ENCODE results near the gene TNRC6A. TPM values are rescaled to one million over a fixed set of nuclear protein-coding genes. Genes with fewer than 3 reads are reported as not detected.
"Not testable (repeated sequence)": the region's sequence is repeated elsewhere in the genome, so short reads cannot be mapped to it uniquely, and the experiment has no call there.

TNRC6A gene
- total and polyA plus RNA-seq, 9 of the 15 experiments (the other 6 are each of a cell fraction or from before 2014, with no cell fraction given) = 3.4 to 32.1 (median 26.6) TPM

- ATAC-seq; DNase-seq (ENCODE audit: extremely low read depth in 1 of 4, low spot score in 3 of 4); H3K9ac ChIP-seq (ENCODE audit: insufficient read depth in 1 of 2, low read depth in 2 of 2, low read length in 2 of 2); H3K27me3 ChIP-seq (ENCODE audit: control insufficient read depth in 2 of 2, insufficient read depth in 2 of 2, low read length in 2 of 2); H3K9me1 ChIP-seq (ENCODE audit: control insufficient read depth, insufficient read depth, low read length); FAIRE-seq; CTCF ChIA-PET (ENCODE audit: low intra/inter-chr PET ratio); H3K27ac ChIP-seq (ENCODE audit: extremely low read depth, low read depth, low read length); H2AFZ ChIP-seq (ENCODE audit: low read depth, low read length); intact Hi-C loops (cut with micrococcal nuclease); BruUV-seq (replicated peaks); H3K4me3 ChIP-seq; in situ Hi-C loops (cut with MboI); H3K9me3 ChIP-seq (replicated peaks; ENCODE audit: control insufficient read depth, insufficient read depth, low read depth, low read length); H3K4me2 ChIP-seq (ENCODE audit: insufficient read depth, low read length): not testable (repeated sequence)
- WGBS (ENCODE audit: insufficient coverage, low coverage, missing lambda C conversion rate) = 94% methylated on average over 8 of the region's 8 CpGs
- POLR2A ChIA-PET = interaction anchor here (2.2 kb wide), 1 partner anchor 8 kb away, joined by 8 read pairs; no protein-coding TSS in a partner anchor
- peaks cover 14 to 39% of the 10 kb centered on the region in 2 experiments; a peak in 3 of 5 replicates for H3K4me1 ChIP-seq (replicated peaks in 1 of 2; ENCODE audit: control insufficient read depth in 2 of 2, insufficient read depth in 2 of 2, low read length in 2 of 2)
- peaks cover 45% of the 10 kb centered on the region for H3K36me3 ChIP-seq (ENCODE audit: control insufficient read depth, insufficient read depth, low read length)
- peaks cover 100% of the 10 kb centered on the region for H3K79me2 ChIP-seq (ENCODE audit: control insufficient read depth, insufficient read depth, low read length)
- H4K20me1 ChIP-seq (replicated peaks; ENCODE audit: control insufficient read depth, insufficient read depth, low read length) = peaks cover 44% of the 10 kb centered on the region
Measured at GRCh38 chr16:24742610-24743009, 13.2 kb downstream of the TNRC6A start.

GRCh38 chr16:24745391-24745790 lies 15.9 kb downstream of the TNRC6A start:
- H4K20me1 ChIP-seq (replicated peaks; ENCODE audit: control insufficient read depth, insufficient read depth, low read length) = peaks cover 40% of the 10 kb centered on the region
- CTCF ChIA-PET (ENCODE audit: low intra/inter-chr PET ratio) = no interaction called here

More at GRCh38 chr16:24745391-24745790, 15.9 kb downstream of the TNRC6A start:
- in situ Hi-C loops (cut with MboI) = no loop called here
- peaks cover 39% of the 10 kb centered on the region for H3K36me3 ChIP-seq (ENCODE audit: control insufficient read depth, insufficient read depth, low read length)
- H3K27ac ChIP-seq (ENCODE audit: extremely low read depth, low read depth, low read length) = no peak overlapping the region
- no peaks in the 10 kb centered on the region for H3K9me3 ChIP-seq (replicated peaks; ENCODE audit: control insufficient read depth, insufficient read depth, low read depth, low read length)
- H3K4me1 ChIP-seq (replicated peaks in 1 of 2; ENCODE audit: control insufficient read depth in 2 of 2, insufficient read depth in 2 of 2, low read length in 2 of 2) = peaks cover 7 to 45% of the 10 kb centered on the region in 2 experiments; a peak in 3 of 5 replicates
- no TSS peak for BruUV-seq (replicated peaks)
- DNase-seq (ENCODE audit: extremely low read depth in 1 of 4, low spot score in 3 of 4) = peak in 1 of 4 experiments; percentile 19
- no peak overlapping the region for H2AFZ ChIP-seq (ENCODE audit: low read depth, low read length)
- peaks cover 96% of the 10 kb centered on the region for H3K79me2 ChIP-seq (ENCODE audit: control insufficient read depth, insufficient read depth, low read length)
- peak; percentile 29 for FAIRE-seq
- no peaks in the 10 kb centered on the region for H3K27me3 ChIP-seq (ENCODE audit: control insufficient read depth in 2 of 2, insufficient read depth in 2 of 2, low read length in 2 of 2)
- 0 out of 2 replicates have a peak, but pooled peaks have one; percentile 35 for TF ChIP-seq TCF3 (CRISPR knock-in tag; IDR thresholded peaks at IDR 0.05)
- no peak for TF ChIP-seq MXD1 (CRISPR knock-in tag; IDR thresholded peaks at IDR 0.05; ENCODE audit: borderline replicate concordance, poor library complexity, severe bottlenecking)
- ATAC-seq = peak; percentile 35; the same call in 1 of the 3 replicates
- POLR2A ChIA-PET = interaction anchor here (0.7 to 2.0 kb wide), 7 partner anchors 8 to 517 kb away, joined by 3 to 13 read pairs (median 4); no protein-coding TSS in a partner anchor
- no peak overlapping the region for H3K4me3 ChIP-seq
- intact Hi-C loops (cut with micrococcal nuclease) = no loop called here
- no peak overlapping the region for H3K9ac ChIP-seq (ENCODE audit: insufficient read depth in 1 of 2, low read depth in 2 of 2, low read length in 2 of 2)
- no peaks in the 10 kb centered on the region for H3K9me1 ChIP-seq (ENCODE audit: control insufficient read depth, insufficient read depth, low read length)
- H3K4me2 ChIP-seq (ENCODE audit: insufficient read depth, low read length) = no peak overlapping the region
